WTC11 (cell line): ENCODE measurements around the gene PTGFR. TPM values are rescaled to one million over a fixed set of nuclear protein-coding genes. Genes with fewer than 3 reads are reported as not detected.
A peak's percentile ranks its signal among the peaks of the same experiment; 100 is the strongest.

ENCODE experiments used
- ATAC-seq: fragments of 200-7000 bp; cut with Tn5 transposase; 2 replicates; pipeline ENCODE4 v1.10.0; 2021; ENCODE audit warnings: mild to moderate bottlenecking, moderate library complexity
- CTCF ChIA-PET: fragments of 300-600 bp; sonication (Branson Sonifier 250); formaldehyde crosslinking; loops from one replicate; lab custom pipeline; 2021; ENCODE audit warnings: antibody characterized with exemption; lab: Charles Lee
- POLR2A ChIA-PET: fragments of 350-600 bp; sonication (Branson Sonifier 250); formaldehyde crosslinking; loops from one replicate; lab custom pipeline; 2021; ENCODE audit warnings: antibody characterized with exemption; lab: Charles Lee
- DNase-seq: peaks from one replicate; pipeline ENCODE4 v3.0.0; 2021; ENCODE audit warnings: low spot score
- H3K27ac Mint-ChIP-seq: 2 replicates; pipeline ENCODE4 v1.8.0; 2021; ENCODE audit warnings: mixed read lengths
- H3K27me3 Mint-ChIP-seq: 2 replicates; pipeline ENCODE4 v1.8.0; 2021; ENCODE audit warnings: low read depth, mild to moderate bottlenecking, moderate library complexity, mixed read lengths
- H3K36me3 Mint-ChIP-seq: 2 replicates; pipeline ENCODE4 v1.8.0; 2021; ENCODE audit warnings: mixed read lengths
- H3K4me1 Mint-ChIP-seq: 2 replicates; pipeline ENCODE4 v1.8.0; 2022; ENCODE audit warnings: mixed read lengths
- H3K4me3 Mint-ChIP-seq: 2 replicates; pipeline ENCODE4 v1.8.0; 2021; ENCODE audit warnings: mild to moderate bottlenecking, moderate library complexity, mixed read lengths
- H3K9me3 Mint-ChIP-seq: 2 replicates; pipeline ENCODE4 v1.8.0; 2021; ENCODE audit warnings: mixed read lengths
- CBFB ChIP-seq: sonication (generic); formaldehyde crosslinking; IDR thresholded peaks from 2 replicates; pipeline ENCODE4 v1.8.1; 2022; ENCODE audit warnings: mild to moderate bottlenecking, low read depth, missing genetic modification reagents
- CREM ChIP-seq: sonication (generic); formaldehyde crosslinking; IDR thresholded peaks from 2 replicates; pipeline ENCODE4 v1.8.1; 2022; ENCODE audit warnings: mild to moderate bottlenecking, missing genetic modification reagents, moderate library complexity
- ESRRA ChIP-seq: sonication (generic); formaldehyde crosslinking; IDR thresholded peaks from 2 replicates; pipeline ENCODE4 v1.8.1; 2022; ENCODE audit warnings: mild to moderate bottlenecking, missing genetic modification reagents, borderline replicate concordance
- FOXK1 ChIP-seq: sonication (generic); formaldehyde crosslinking; IDR thresholded peaks from 2 replicates; pipeline ENCODE4 v1.8.0; 2022; ENCODE audit warnings: mild to moderate bottlenecking, moderate library complexity, missing genetic modification reagents
- GRHL2 ChIP-seq: fragments of 250-450 bp; sonication (Bioruptor Pico); IDR thresholded peaks from 2 replicates; pipeline ENCODE4 v1.8.0; 2022; ENCODE audit warnings: mild to moderate bottlenecking, moderate library complexity; ENCODE audit not compliant: insufficient replicate concordance, severe bottlenecking
- GTF2I ChIP-seq: fragments of 250-450 bp; sonication (Bioruptor Pico); conservative IDR thresholded peaks from 2 replicates; pipeline ENCODE4 v1.4.0; 2021; ENCODE audit warnings: mild to moderate bottlenecking
- MXD4 ChIP-seq: fragments of 250-450 bp; sonication (Bioruptor Pico); IDR thresholded peaks from 2 replicates; pipeline ENCODE4 v1.8.0; 2021; ENCODE audit warnings: mild to moderate bottlenecking, moderate library complexity, borderline replicate concordance
- NFE2L1 ChIP-seq: sonication (generic); formaldehyde crosslinking; IDR thresholded peaks from 2 replicates; pipeline ENCODE4 v1.8.1; 2023; ENCODE audit warnings: missing genetic modification reagents
- NFYB ChIP-seq: sonication (generic); formaldehyde crosslinking; conservative IDR thresholded peaks from 2 replicates; pipeline ENCODE4 v1.8.0; 2022; ENCODE audit warnings: low read depth, missing genetic modification reagents
- NR1H2 ChIP-seq: sonication (generic); formaldehyde crosslinking; IDR thresholded peaks from 2 replicates; pipeline ENCODE4 v1.9.0; 2021; ENCODE audit warnings: mild to moderate bottlenecking, moderate library complexity, missing genetic modification reagents
- OVOL2 ChIP-seq: fragments of 250-450 bp; sonication (Bioruptor Pico); IDR thresholded peaks from 2 replicates; pipeline ENCODE4 v1.9.0; 2021; ENCODE audit warnings: mild to moderate bottlenecking, borderline replicate concordance
- SP1 ChIP-seq: sonication (generic); formaldehyde crosslinking; conservative IDR thresholded peaks from 2 replicates; pipeline ENCODE4 v1.8.1; 2022; ENCODE audit warnings: missing genetic modification reagents
- ZNF138 ChIP-seq: sonication (generic); formaldehyde crosslinking; conservative IDR thresholded peaks from 2 replicates; pipeline ENCODE4 v1.8.1; 2022; ENCODE audit warnings: mild to moderate bottlenecking, moderate library complexity, missing genetic modification reagents
- ZNF219 ChIP-seq: sonication (generic); formaldehyde crosslinking; IDR thresholded peaks from 2 replicates; pipeline ENCODE4 v1.8.0; 2023; ENCODE audit warnings: missing genetic modification reagents, mild to moderate bottlenecking, borderline replicate concordance
- ZNF416 ChIP-seq: fragments of 250-450 bp; sonication (Bioruptor Pico); IDR thresholded peaks from 2 replicates; pipeline ENCODE4 v1.9.0; 2021; ENCODE audit warnings: mild to moderate bottlenecking, inconsistent platforms
- total RNA-seq: library from RNA; stranded (reverse); gene quantifications from 3 replicates; pipeline ENCODE4 v1.2.3, GENCODE V29; 2021
- TF ChIP-seq, protein P1 (sequence below): fragments of 250-450 bp; sonication (Bioruptor Pico); IDR thresholded peaks from 2 replicates; pipeline ENCODE4 v1.9.0; 2021; ENCODE audit warnings: mild to moderate bottlenecking
- TF ChIP-seq, protein P2 (sequence below): sonication (generic); formaldehyde crosslinking; IDR thresholded peaks from 2 replicates; pipeline ENCODE4 v1.8.0; 2022; ENCODE audit warnings: mild to moderate bottlenecking, missing genetic modification reagents
- TF ChIP-seq, protein P3 (sequence below): sonication (generic); formaldehyde crosslinking; IDR thresholded peaks from 2 replicates; pipeline ENCODE4 v1.8.0; 2022; ENCODE audit warnings: mild to moderate bottlenecking, missing genetic modification reagents
- TF ChIP-seq, protein P4 (sequence below): sonication (generic); formaldehyde crosslinking; IDR thresholded peaks from 2 replicates; pipeline ENCODE4 v1.8.0; 2023; ENCODE audit warnings: mild to moderate bottlenecking, missing genetic modification reagents
- TF ChIP-seq, protein P5 (sequence below): sonication (generic); formaldehyde crosslinking; conservative IDR thresholded peaks from 2 replicates; pipeline ENCODE4 v1.8.1; 2022; ENCODE audit warnings: mild to moderate bottlenecking, missing genetic modification reagents
- TF ChIP-seq, protein P6 (sequence below): fragments of 200-600 bp; IDR thresholded peaks from 2 replicates; pipeline ENCODE4 v1.8.0; 2022; ENCODE audit warnings: antibody characterized with exemption
- TF ChIP-seq, protein P7 (sequence below): sonication (generic); formaldehyde crosslinking; IDR thresholded peaks from 2 replicates; pipeline ENCODE4 v1.8.1; 2023; ENCODE audit warnings: mild to moderate bottlenecking, missing genetic modification reagents
- TF ChIP-seq, protein P8 (sequence below): sonication (generic); formaldehyde crosslinking; IDR thresholded peaks from 2 replicates; pipeline ENCODE4 v1.8.1; 2023; ENCODE audit warnings: mild to moderate bottlenecking, missing genetic modification reagents, moderate library complexity

PTGFR gene
- total RNA-seq, 1 experiment from 2014 or later, result 0.04 TPM

DNA sequence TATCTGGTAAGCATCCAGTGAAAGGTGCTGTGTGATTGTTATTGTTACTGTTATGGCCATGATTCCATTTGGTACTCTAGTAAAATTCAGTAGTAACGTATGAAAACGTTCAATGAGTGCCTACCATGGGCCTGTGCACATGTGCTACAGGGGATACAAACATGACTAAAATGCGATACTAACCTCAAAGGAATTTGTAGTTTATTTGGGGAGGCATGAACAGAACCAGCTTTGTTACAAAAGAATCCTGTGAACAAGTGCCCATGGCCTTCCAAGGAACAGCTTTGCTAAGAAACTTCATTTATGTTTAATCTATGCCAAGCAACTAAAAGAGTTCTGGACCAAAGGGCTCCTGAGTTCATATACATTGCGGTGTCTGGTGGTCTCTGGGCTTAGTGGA, 28.7 kb downstream of the PTGFR start (continued):
- TF ChIP-seq, protein P1, sequence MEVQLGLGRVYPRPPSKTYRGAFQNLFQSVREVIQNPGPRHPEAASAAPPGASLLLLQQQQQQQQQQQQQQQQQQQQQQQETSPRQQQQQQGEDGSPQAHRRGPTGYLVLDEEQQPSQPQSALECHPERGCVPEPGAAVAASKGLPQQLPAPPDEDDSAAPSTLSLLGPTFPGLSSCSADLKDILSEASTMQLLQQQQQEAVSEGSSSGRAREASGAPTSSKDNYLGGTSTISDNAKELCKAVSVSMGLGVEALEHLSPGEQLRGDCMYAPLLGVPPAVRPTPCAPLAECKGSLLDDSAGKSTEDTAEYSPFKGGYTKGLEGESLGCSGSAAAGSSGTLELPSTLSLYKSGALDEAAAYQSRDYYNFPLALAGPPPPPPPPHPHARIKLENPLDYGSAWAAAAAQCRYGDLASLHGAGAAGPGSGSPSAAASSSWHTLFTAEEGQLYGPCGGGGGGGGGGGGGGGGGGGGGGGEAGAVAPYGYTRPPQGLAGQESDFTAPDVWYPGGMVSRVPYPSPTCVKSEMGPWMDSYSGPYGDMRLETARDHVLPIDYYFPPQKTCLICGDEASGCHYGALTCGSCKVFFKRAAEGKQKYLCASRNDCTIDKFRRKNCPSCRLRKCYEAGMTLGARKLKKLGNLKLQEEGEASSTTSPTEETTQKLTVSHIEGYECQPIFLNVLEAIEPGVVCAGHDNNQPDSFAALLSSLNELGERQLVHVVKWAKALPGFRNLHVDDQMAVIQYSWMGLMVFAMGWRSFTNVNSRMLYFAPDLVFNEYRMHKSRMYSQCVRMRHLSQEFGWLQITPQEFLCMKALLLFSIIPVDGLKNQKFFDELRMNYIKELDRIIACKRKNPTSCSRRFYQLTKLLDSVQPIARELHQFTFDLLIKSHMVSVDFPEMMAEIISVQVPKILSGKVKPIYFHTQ, result no peak
- TF ChIP-seq ZNF138 (CRISPR knock-in tag) (no peak), CBFB (CRISPR knock-in tag) (no peak), ZNF219 (CRISPR knock-in tag) (no peak), NR1H2 (CRISPR knock-in tag) (no peak)
- TF ChIP-seq, protein P2, sequence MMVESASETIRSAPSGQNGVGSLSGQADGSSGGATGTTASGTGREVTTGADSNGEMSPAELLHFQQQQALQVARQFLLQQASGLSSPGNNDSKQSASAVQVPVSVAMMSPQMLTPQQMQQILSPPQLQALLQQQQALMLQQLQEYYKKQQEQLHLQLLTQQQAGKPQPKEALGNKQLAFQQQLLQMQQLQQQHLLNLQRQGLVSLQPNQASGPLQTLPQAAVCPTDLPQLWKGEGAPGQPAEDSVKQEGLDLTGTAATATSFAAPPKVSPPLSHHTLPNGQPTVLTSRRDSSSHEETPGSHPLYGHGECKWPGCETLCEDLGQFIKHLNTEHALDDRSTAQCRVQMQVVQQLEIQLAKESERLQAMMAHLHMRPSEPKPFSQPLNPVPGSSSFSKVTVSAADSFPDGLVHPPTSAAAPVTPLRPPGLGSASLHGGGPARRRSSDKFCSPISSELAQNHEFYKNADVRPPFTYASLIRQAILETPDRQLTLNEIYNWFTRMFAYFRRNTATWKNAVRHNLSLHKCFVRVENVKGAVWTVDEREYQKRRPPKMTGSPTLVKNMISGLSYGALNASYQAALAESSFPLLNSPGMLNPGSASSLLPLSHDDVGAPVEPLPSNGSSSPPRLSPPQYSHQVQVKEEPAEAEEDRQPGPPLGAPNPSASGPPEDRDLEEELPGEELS (CRISPR knock-in tag), result no peak
- TF ChIP-seq, protein P3, sequence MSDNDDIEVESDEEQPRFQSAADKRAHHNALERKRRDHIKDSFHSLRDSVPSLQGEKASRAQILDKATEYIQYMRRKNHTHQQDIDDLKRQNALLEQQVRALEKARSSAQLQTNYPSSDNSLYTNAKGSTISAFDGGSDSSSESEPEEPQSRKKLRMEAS, result no peak
- TF ChIP-seq, protein P4, sequence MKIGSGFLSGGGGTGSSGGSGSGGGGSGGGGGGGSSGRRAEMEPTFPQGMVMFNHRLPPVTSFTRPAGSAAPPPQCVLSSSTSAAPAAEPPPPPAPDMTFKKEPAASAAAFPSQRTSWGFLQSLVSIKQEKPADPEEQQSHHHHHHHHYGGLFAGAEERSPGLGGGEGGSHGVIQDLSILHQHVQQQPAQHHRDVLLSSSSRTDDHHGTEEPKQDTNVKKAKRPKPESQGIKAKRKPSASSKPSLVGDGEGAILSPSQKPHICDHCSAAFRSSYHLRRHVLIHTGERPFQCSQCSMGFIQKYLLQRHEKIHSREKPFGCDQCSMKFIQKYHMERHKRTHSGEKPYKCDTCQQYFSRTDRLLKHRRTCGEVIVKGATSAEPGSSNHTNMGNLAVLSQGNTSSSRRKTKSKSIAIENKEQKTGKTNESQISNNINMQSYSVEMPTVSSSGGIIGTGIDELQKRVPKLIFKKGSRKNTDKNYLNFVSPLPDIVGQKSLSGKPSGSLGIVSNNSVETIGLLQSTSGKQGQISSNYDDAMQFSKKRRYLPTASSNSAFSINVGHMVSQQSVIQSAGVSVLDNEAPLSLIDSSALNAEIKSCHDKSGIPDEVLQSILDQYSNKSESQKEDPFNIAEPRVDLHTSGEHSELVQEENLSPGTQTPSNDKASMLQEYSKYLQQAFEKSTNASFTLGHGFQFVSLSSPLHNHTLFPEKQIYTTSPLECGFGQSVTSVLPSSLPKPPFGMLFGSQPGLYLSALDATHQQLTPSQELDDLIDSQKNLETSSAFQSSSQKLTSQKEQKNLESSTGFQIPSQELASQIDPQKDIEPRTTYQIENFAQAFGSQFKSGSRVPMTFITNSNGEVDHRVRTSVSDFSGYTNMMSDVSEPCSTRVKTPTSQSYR, result no peak

DNA sequence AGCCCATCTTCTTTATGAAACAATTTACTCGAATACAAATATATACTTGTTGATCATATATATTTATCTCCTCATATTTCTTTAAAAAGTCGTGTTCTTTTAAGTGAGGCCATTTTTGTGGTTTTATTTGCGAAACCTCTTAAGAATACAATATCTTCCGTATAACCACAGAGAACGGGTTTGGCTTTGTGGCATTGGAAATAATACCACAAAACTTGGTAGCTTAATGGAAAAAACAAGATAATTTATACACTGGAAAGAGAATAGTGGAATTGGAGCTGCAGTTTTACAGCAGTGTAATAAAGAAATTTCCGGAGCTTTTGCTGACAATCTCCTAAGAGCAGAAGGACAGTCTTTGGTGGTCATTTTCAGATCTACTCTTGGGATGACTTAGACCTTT, 29.4 kb downstream of the PTGFR start:
- ChIA-PET CTCF (no interaction called here), POLR2A (no interaction called here)
- Mint-ChIP-seq H3K36me3 (no peaks in the 10 kb centered on the region), H3K4me3 (no peak overlapping the region), H3K27ac (no peak overlapping the region), H3K4me1 (no peaks in the 10 kb centered on the region), H3K27me3 (no peaks in the 10 kb centered on the region), H3K9me3 (no peaks in the 10 kb centered on the region)
- DNase-seq, result no peak
- no peak for ATAC-seq
- TF ChIP-seq NFYB (CRISPR knock-in tag) (no peak), GTF2I (CRISPR knock-in tag) (no peak), OVOL2 (CRISPR knock-in tag) (no peak), NFE2L1 (CRISPR knock-in tag) (no peak), GRHL2 (CRISPR knock-in tag) (no peak), MXD4 (no peak), FOXK1 (no peak)
- TF ChIP-seq, protein P5, sequence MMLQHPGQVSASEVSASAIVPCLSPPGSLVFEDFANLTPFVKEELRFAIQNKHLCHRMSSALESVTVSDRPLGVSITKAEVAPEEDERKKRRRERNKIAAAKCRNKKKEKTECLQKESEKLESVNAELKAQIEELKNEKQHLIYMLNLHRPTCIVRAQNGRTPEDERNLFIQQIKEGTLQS (CRISPR knock-in tag), result no peak

DNA sequence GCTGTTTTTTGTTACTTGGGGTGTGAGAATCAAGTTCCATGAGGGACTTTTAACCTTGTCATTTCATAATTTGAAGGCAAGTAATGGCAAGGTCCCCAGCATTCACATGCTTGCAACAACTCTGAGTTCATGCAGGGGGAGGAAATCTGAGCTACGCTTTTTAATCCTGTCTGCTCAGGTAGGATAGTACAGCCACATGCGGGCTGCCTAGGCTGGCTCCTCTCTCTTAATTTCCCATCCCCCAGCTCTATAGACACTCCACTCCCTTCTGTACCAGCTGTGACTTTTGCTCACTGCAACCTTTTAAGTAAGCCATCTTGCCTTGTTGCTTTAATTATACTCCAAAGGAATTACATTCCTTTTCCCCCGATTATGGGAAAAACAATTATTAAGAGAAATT, 30.1 kb downstream of the PTGFR start:
- Mint-ChIP-seq H3K36me3 (no peaks in the 10 kb centered on the region), H3K4me3 (no peak overlapping the region)
- CTCF ChIA-PET, result interaction anchor here (0.7 kb wide), 1 partner anchor 96 kb away, joined by 3 read pairs; no protein-coding TSS in a partner anchor
- TF ChIP-seq, protein P6, sequence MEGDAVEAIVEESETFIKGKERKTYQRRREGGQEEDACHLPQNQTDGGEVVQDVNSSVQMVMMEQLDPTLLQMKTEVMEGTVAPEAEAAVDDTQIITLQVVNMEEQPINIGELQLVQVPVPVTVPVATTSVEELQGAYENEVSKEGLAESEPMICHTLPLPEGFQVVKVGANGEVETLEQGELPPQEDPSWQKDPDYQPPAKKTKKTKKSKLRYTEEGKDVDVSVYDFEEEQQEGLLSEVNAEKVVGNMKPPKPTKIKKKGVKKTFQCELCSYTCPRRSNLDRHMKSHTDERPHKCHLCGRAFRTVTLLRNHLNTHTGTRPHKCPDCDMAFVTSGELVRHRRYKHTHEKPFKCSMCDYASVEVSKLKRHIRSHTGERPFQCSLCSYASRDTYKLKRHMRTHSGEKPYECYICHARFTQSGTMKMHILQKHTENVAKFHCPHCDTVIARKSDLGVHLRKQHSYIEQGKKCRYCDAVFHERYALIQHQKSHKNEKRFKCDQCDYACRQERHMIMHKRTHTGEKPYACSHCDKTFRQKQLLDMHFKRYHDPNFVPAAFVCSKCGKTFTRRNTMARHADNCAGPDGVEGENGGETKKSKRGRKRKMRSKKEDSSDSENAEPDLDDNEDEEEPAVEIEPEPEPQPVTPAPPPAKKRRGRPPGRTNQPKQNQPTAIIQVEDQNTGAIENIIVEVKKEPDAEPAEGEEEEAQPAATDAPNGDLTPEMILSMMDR, result no peak
- TF ChIP-seq ESRRA (no peak), CREM (no peak), ZNF416 (no peak), SP1 (CRISPR knock-in tag) (no peak)
- TF ChIP-seq, protein P7, sequence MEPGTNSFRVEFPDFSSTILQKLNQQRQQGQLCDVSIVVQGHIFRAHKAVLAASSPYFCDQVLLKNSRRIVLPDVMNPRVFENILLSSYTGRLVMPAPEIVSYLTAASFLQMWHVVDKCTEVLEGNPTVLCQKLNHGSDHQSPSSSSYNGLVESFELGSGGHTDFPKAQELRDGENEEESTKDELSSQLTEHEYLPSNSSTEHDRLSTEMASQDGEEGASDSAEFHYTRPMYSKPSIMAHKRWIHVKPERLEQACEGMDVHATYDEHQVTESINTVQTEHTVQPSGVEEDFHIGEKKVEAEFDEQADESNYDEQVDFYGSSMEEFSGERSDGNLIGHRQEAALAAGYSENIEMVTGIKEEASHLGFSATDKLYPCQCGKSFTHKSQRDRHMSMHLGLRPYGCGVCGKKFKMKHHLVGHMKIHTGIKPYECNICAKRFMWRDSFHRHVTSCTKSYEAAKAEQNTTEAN (CRISPR knock-in tag), result no peak
- TF ChIP-seq, protein P8, sequence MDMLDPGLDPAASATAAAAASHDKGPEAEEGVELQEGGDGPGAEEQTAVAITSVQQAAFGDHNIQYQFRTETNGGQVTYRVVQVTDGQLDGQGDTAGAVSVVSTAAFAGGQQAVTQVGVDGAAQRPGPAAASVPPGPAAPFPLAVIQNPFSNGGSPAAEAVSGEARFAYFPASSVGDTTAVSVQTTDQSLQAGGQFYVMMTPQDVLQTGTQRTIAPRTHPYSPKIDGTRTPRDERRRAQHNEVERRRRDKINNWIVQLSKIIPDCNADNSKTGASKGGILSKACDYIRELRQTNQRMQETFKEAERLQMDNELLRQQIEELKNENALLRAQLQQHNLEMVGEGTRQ (CRISPR knock-in tag), result no peak
- TF ChIP-seq, all 79 proteins: peak for 0
- Mint-ChIP-seq H3K27ac (no peak overlapping the region), H3K9me3 (no peaks in the 10 kb centered on the region), H3K4me1 (no peaks in the 10 kb centered on the region), H3K27me3 (no peaks in the 10 kb centered on the region)
- POLR2A ChIA-PET, result no interaction called here
- ATAC-seq (peak; percentile 51), DNase-seq (no peak)
